K562 (cell line): Measurements from ENCODE around the gene RER1. TPM values are rescaled to one million over a fixed set of nuclear protein-coding genes. Genes with fewer than 3 reads are reported as not detected.

Experiments
- ATAC-seq: fragments of 200-7000 bp; cut with Tn5 transposase; 3 replicates; pipeline ENCODE4 v1.9.1; 2020; ENCODE audit warnings: moderate library complexity
- BruUV-seq: library from RNA; stranded (reverse); fragments of 400-500 nt; replicated peaks from 2 replicates; lab custom pipeline; 2021; lab: Mats Ljungman, UMichigan
- CTCF ChIA-PET: fragments of 300-600 bp; formaldehyde crosslinking; extraction: SDS; loops from one replicate; lab custom pipeline; 2021; ENCODE audit warnings: low intra/inter-chr PET ratio; lab: Yijun Ruan, JAX
- POLR2A ChIA-PET: fragments of 300-600, 350-650 bp; sonication (Branson Sonifier 250); formaldehyde crosslinking; extraction: SDS; loops from one replicate; lab custom pipeline; 2021; ENCODE audit warnings: antibody characterized with exemption, inconsistent platforms; lab: Yijun Ruan, JAX
- DNase-seq, 4 experiments: peaks; one replicate each; pipeline versions ENCODE4 v3.0.0 to v3.0.0-alpha.2; 2011 to 2018; ENCODE audit warnings: low spot score in 3 of 4, mixed read lengths in 3 of 4; ENCODE audit errors: extremely low read depth in 1 of 4
- FAIRE-seq: peaks from 2 replicates; lab custom pipeline; 2011; peaks lifted over from hg19 to GRCh38; lab: Jason Lieb, UNC
- H2AFZ ChIP-seq: 2 replicates; pipeline ENCODE4 v1.6.0; 2011; ENCODE audit warnings: low read depth, low read length, control low read depth, inconsistent platforms
- H3K27ac ChIP-seq: fragments of 200-600 bp; 3 replicates; pipeline ENCODE4 v1.8.0; 2011; ENCODE audit warnings: low read depth, mild to moderate bottlenecking, control low read depth, inconsistent platforms, low read length, moderate library complexity, mixed read lengths; ENCODE audit errors: extremely low read depth
- H3K27me3 ChIP-seq, 2 experiments: fragments of 300-600 bp in 1 of 2; 2 replicates in 1 of 2; 3 replicates in 1 of 2; pipeline versions ENCODE4 v1.6.0 to v1.8.0; 2011; ENCODE audit warnings: inconsistent platforms in 2 of 2, low read length in 2 of 2, mild to moderate bottlenecking in 1 of 2, mixed read lengths in 1 of 2, moderate library complexity in 1 of 2; ENCODE audit not compliant: control insufficient read depth in 2 of 2, insufficient read depth in 2 of 2
- H3K36me3 ChIP-seq: fragments of 300-600 bp; 3 replicates; pipeline ENCODE4 v1.8.0; 2011; ENCODE audit warnings: mild to moderate bottlenecking, low read length, inconsistent platforms; ENCODE audit not compliant: control insufficient read depth, insufficient read depth
- H3K4me1 ChIP-seq, 2 experiments: fragments of 200-600 bp in 1 of 2; replicated peaks in 1 of 2; 2 replicates in 1 of 2; 3 replicates in 1 of 2; pipeline versions ENCODE4 v1.5.1 to v1.8.0; 2011; ENCODE audit warnings: inconsistent platforms in 2 of 2, low read length in 2 of 2, mild to moderate bottlenecking in 1 of 2, mixed read lengths in 1 of 2, moderate library complexity in 1 of 2; ENCODE audit not compliant: control insufficient read depth in 2 of 2, insufficient read depth in 2 of 2
- H3K4me2 ChIP-seq: 2 replicates; pipeline ENCODE4 v1.6.1; 2011; ENCODE audit warnings: low read length, control low read depth, inconsistent platforms, mixed read lengths; ENCODE audit not compliant: insufficient read depth
- H3K4me3 ChIP-seq: fragments of 200-600 bp; sonication (generic), shearing (Covaris generic); 2 replicates; pipeline ENCODE4 v1.5.1; 2016; ENCODE audit warnings: control low read depth, inconsistent platforms
- H3K79me2 ChIP-seq: fragments of 200-600 bp; 3 replicates; pipeline ENCODE4 v1.8.0; 2011; ENCODE audit warnings: low read length, inconsistent platforms; ENCODE audit not compliant: control insufficient read depth, insufficient read depth
- H3K9ac ChIP-seq, 2 experiments: 2 replicates each; pipeline versions ENCODE4 v1.6.0 to v1.6.1; 2011; ENCODE audit warnings: low read depth in 2 of 2, low read length in 2 of 2, control low read depth in 1 of 2, inconsistent platforms in 1 of 2, mild to moderate bottlenecking in 1 of 2, mixed read lengths in 1 of 2; ENCODE audit not compliant: insufficient read depth in 1 of 2
- H3K9me1 ChIP-seq: one replicate; pipeline ENCODE4 v1.6.0; 2011; ENCODE audit warnings: inconsistent platforms, mild to moderate bottlenecking, low read length, moderate library complexity; ENCODE audit not compliant: control insufficient read depth, insufficient read depth
- H3K9me3 ChIP-seq: replicated peaks from 2 replicates; pipeline ENCODE4 v1.5.1; 2011; ENCODE audit warnings: low read depth, low read length, inconsistent platforms; ENCODE audit not compliant: control insufficient read depth, insufficient read depth
- H4K20me1 ChIP-seq: replicated peaks from 2 replicates; pipeline ENCODE4 v1.6.1; 2011; ENCODE audit warnings: low read length, inconsistent platforms, mixed read lengths; ENCODE audit not compliant: control insufficient read depth, insufficient read depth
- ARID4B ChIP-seq: sonication (generic); formaldehyde crosslinking; IDR thresholded peaks from 2 replicates; pipeline ENCODE4 v1.8.0; 2022; ENCODE audit warnings: mild to moderate bottlenecking, missing genetic modification reagents
- EGR1 ChIP-seq: fragments of 450-650 bp; conservative IDR thresholded peaks from 2 replicates; pipeline ENCODE4 v1.6.1; 2017; ENCODE audit warnings: mild to moderate bottlenecking
- HMGXB4 ChIP-seq: sonication (generic); formaldehyde crosslinking; IDR thresholded peaks from 2 replicates; pipeline ENCODE4 v1.8.1; 2023; ENCODE audit warnings: mild to moderate bottlenecking, missing genetic modification reagents
- KDM5B ChIP-seq: fragments of 200-600 bp; sonication (generic); IDR thresholded peaks from 2 replicates; pipeline ENCODE4 v1.6.1; 2012; ENCODE audit warnings: low read depth, mild to moderate bottlenecking, moderate library complexity, low read length, control low read depth, inconsistent platforms; ENCODE audit not compliant: insufficient replicate concordance
- MTA3 ChIP-seq: fragments of 450-650 bp; formaldehyde crosslinking; IDR thresholded peaks from 2 replicates; pipeline ENCODE4 v1.6.1; 2017; ENCODE audit warnings: mild to moderate bottlenecking, borderline replicate concordance
- PHB ChIP-seq: fragments of 250-450 bp; sonication (Bioruptor Pico); IDR thresholded peaks from 2 replicates; pipeline ENCODE4 v1.5.0; 2021
- POLR2G ChIP-seq: fragments of 200-400 bp; formaldehyde crosslinking; IDR thresholded peaks from 2 replicates; pipeline ENCODE4 v1.6.1; 2017; ENCODE audit warnings: low read depth, mild to moderate bottlenecking, antibody characterized with exemption, low read length, moderate library complexity
- RBFOX2 ChIP-seq: fragments of 200-400 bp; formaldehyde crosslinking; IDR thresholded peaks from 2 replicates; pipeline ENCODE4 v1.6.1; 2017; ENCODE audit warnings: low read depth, mild to moderate bottlenecking, low read length, moderate library complexity
- RBM39 ChIP-seq: fragments of 200-400 bp; formaldehyde crosslinking; optimal IDR thresholded peaks from 2 replicates; pipeline ENCODE3; 2018; ENCODE audit warnings: low read depth, low read length
- SNIP1 ChIP-seq: fragments of 450-650 bp; IDR thresholded peaks from 2 replicates; pipeline ENCODE4 v1.7.1; 2017; ENCODE audit warnings: low read depth, mild to moderate bottlenecking
- THRAP3 ChIP-seq: fragments of 450-650 bp; IDR thresholded peaks from 2 replicates; pipeline ENCODE4 v1.6.1; 2016; ENCODE audit warnings: mild to moderate bottlenecking, inconsistent platforms, borderline replicate concordance
- XRCC5 ChIP-seq: fragments of 200-400 bp; formaldehyde crosslinking; IDR thresholded peaks from 2 replicates; pipeline ENCODE4 v1.6.1; 2017; ENCODE audit warnings: low read depth, mild to moderate bottlenecking, low read length
- ZBTB1 ChIP-seq: sonication (generic); formaldehyde crosslinking; IDR thresholded peaks from 2 replicates; pipeline ENCODE4 v1.8.1; 2023; ENCODE audit warnings: missing genetic modification reagents, low read depth, mild to moderate bottlenecking, borderline replicate concordance
- ZNF324 ChIP-seq: fragments of 250-450 bp; sonication (Bioruptor Pico); IDR thresholded peaks from 2 replicates; pipeline ENCODE4 v1.4.0; 2020; ENCODE audit warnings: mild to moderate bottlenecking
- WGBS: fragments of 100-300 bp; shearing (Covaris generic); methylation state at CpG from one replicate; pipeline ENCODE4 v1.1.6; 2016; ENCODE audit warnings: low coverage, mixed read lengths; ENCODE audit not compliant: insufficient coverage; ENCODE audit errors: missing lambda C conversion rate; 5-methylcytosine and 5-hydroxymethylcytosine counted together
- in situ Hi-C: fragments of 300-500 bp; cut with MboI; formaldehyde crosslinking; loops from 4 replicates; pipeline ENCODE4 v1.15.0; 2018; ENCODE audit warnings: inconsistent platforms, mixed read lengths
- intact Hi-C: fragments of 100-400 bp; cut with micrococcal nuclease; formaldehyde crosslinking; loops from 2 replicates; pipeline ENCODE4 v1.14.2; 2022
- polyA plus RNA-seq, 8 experiments: library from polyadenylated mRNA; depleted of rRNA in 4 of 8; stranded (reverse) in 5 of 8; unstranded in 3 of 8; fragments of >200 nt; fragmentation: Nextera tagmentation in 2 of 8; fragmentation: Illumina TruSeq in 1 of 8; extraction: Ambion mirVana in 2 of 8; extraction: Trizol in 1 of 8; gene quantifications; 2 replicates each; pipeline versions ENCODE4 v1.2.1 to v1.2.3, GENCODE V29; 2011 to 2014; ENCODE audit warnings: inconsistent platforms in 1 of 8, missing spikeins in 1 of 8
- total RNA-seq, 7 experiments: library from RNA; depleted of rRNA in 6 of 7; stranded (reverse); fragments of >200 nt in 6 of 7; fragmentation: Illumina TruSeq in 2 of 7; extraction: Trizol in 2 of 7; gene quantifications; 2 replicates each; pipeline versions ENCODE4 v1.2.1 to v1.2.3, GENCODE V29; 2011 to 2021; ENCODE audit warnings: low replicate concordance in 1 of 7

Gene RER1
- total and polyA plus RNA-seq, 9 of the 15 experiments (the other 6 are each of a cell fraction or from before 2014, with no cell fraction given), result 19.6 to 354 (median 183) TPM

DNA sequence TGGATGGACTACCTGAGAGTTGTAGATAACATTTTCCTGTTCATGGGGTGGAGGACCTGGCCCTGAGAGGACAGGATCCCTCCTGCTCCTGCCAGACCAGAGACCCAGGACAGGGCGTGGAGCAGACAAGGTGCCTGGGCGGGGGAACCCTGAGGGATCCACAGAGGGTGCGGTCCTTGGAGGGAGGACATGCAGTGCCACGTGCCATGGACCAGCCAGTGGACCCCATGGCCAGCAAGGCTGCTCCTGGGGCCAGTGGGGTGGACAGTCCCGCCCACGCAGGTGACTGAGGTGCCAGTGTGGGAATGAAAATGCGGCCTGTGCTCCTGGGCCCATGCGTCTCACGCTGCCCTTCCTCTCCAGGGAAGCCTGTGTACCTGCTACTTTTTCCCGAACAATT is 3.6 kb downstream of the RER1 start:
- no peaks in the 10 kb centered on the region for H3K9me3 ChIP-seq
- no TSS peak for BruUV-seq
- peak overlapping the region in 1 of 2 experiments; percentile 5; a peak in 2 of 4 replicates for H3K9ac ChIP-seq
- POLR2A ChIA-PET, result interaction anchor here (0.6 to 2.1 kb wide), 2 partner anchors 12 to 203 kb away, joined by 5 to 7 read pairs; no protein-coding TSS in a partner anchor
- ATAC-seq, result no peak
- FAIRE-seq, result no peak
- intact Hi-C loops, result no loop called here
- no peak overlapping the region; the same call in 1 of the 2 replicates for H3K4me2 ChIP-seq
- no peaks in the 10 kb centered on the region for H3K27me3 ChIP-seq
- WGBS, result 90% methylated on average over 10 of the region's 10 CpGs
- H3K27ac ChIP-seq, result no peak overlapping the region
- in situ Hi-C loops, result no loop called here
- peaks cover 7% of the 10 kb centered on the region for H3K9me1 ChIP-seq
- DNase-seq, result peak in 2 of 4 experiments; percentile 41 to 45
- peaks cover 55% of the 10 kb centered on the region for H3K79me2 ChIP-seq
- no peak overlapping the region for H3K4me3 ChIP-seq
- H4K20me1 ChIP-seq, result peaks cover 18% of the 10 kb centered on the region; the same call in 1 of the 2 replicates
- CTCF ChIA-PET, result no interaction called here
- no peak overlapping the region for H2AFZ ChIP-seq
- H3K4me1 ChIP-seq, result peaks cover 17 to 44% of the 10 kb centered on the region in 2 experiments
- H3K36me3 ChIP-seq, result peaks cover 74% of the 10 kb centered on the region
- TF ChIP-seq THRAP3, result no peak
- no peak for TF ChIP-seq MTA3
- no peak for TF ChIP-seq SNIP1
- no peak for TF ChIP-seq XRCC5
- TF ChIP-seq RBM39, result no peak
- 0 out of 2 replicates have a peak, but pooled peaks have one; percentile 33 for TF ChIP-seq RBFOX2
- no peak for TF ChIP-seq ZNF324 (CRISPR knock-in tag)
- peak; percentile 61; the same call in 1 of the 2 replicates for TF ChIP-seq POLR2G
- TF ChIP-seq HMGXB4 (CRISPR knock-in tag), result no peak
- 0 out of 2 replicates have a peak, but pooled peaks have one; percentile 18 for TF ChIP-seq EGR1
- 0 out of 2 replicates have a peak, but pooled peaks have one; percentile 12 for TF ChIP-seq ARID4B
- no peak for TF ChIP-seq PHB
- no peak for TF ChIP-seq ZBTB1 (CRISPR knock-in tag)
- TF ChIP-seq KDM5B, result peak; percentile 53
